H9 (cell line): ENCODE measurements around the gene PIAS3. TPM values are rescaled to one million over a fixed set of nuclear protein-coding genes. Genes with fewer than 3 reads are reported as not detected.

Experiments used
- DNase-seq: peaks from one replicate; pipeline ENCODE4 v3.0.0-alpha.2; 2017
- H2AFZ ChIP-seq: one replicate; pipeline ENCODE4 v1.6.1; 2013; ENCODE audit warnings: mild to moderate bottlenecking, low read length, control low read depth, moderate library complexity
- H2AK5ac ChIP-seq: 2 replicates; pipeline ENCODE4 v1.6.1; 2013; ENCODE audit warnings: low read length, control low read depth, mixed read lengths; ENCODE audit not compliant: insufficient read length
- H2BK120ac ChIP-seq: one replicate; pipeline ENCODE4 v1.6.1; 2013; ENCODE audit warnings: low read depth, mild to moderate bottlenecking, low read length, control low read depth, inconsistent platforms; ENCODE audit not compliant: poor library complexity, severe bottlenecking
- H2BK12ac ChIP-seq: 2 replicates; pipeline ENCODE4 v1.6.1; 2013; ENCODE audit warnings: low read length, control low read depth, mixed read lengths, low read depth; ENCODE audit not compliant: insufficient read length
- H2BK15ac ChIP-seq: 2 replicates; pipeline ENCODE4 v1.6.1; 2013; ENCODE audit warnings: low read depth, low read length, control low read depth
- H2BK20ac ChIP-seq: one replicate; pipeline ENCODE4 v1.6.1; 2013; ENCODE audit warnings: low read depth, mild to moderate bottlenecking, low read length, control low read depth, inconsistent platforms; ENCODE audit not compliant: poor library complexity, severe bottlenecking
- H2BK5ac ChIP-seq: 2 replicates; pipeline ENCODE4 v1.6.1; 2013; ENCODE audit warnings: low read length, control low read depth, mixed read lengths; ENCODE audit not compliant: insufficient read length
- H3K14ac ChIP-seq: 2 replicates; pipeline ENCODE4 v1.6.1; 2013; ENCODE audit warnings: low read length, control low read depth; ENCODE audit not compliant: insufficient read depth
- H3K18ac ChIP-seq: 2 replicates; pipeline ENCODE4 v1.6.1; 2013; ENCODE audit warnings: low read depth, mild to moderate bottlenecking, mixed read lengths, low read length, control low read depth; ENCODE audit not compliant: insufficient read length
- H3K23ac ChIP-seq: 2 replicates; pipeline ENCODE4 v1.6.1; 2013; ENCODE audit warnings: low read length, control low read depth, mixed read lengths, low read depth; ENCODE audit not compliant: insufficient read length
- H3K23me2 ChIP-seq: 2 replicates; pipeline ENCODE4 v1.6.1; 2013; ENCODE audit warnings: low read depth, mild to moderate bottlenecking, mixed read lengths, low read length, control low read depth; ENCODE audit not compliant: insufficient read length, poor library complexity, severe bottlenecking
- H3K27ac ChIP-seq: 2 replicates; pipeline ENCODE4 v1.5.1; 2013; ENCODE audit warnings: low read length, control low read depth, mixed read lengths, low read depth; ENCODE audit not compliant: insufficient read length
- H3K27me3 ChIP-seq: 2 replicates; pipeline ENCODE4 v1.6.1; 2013; ENCODE audit warnings: low read length, control low read depth, inconsistent platforms; ENCODE audit not compliant: insufficient read depth
- H3K4ac ChIP-seq: 2 replicates; pipeline ENCODE4 v1.6.1; 2013; ENCODE audit warnings: low read depth, mild to moderate bottlenecking, control low read depth, inconsistent platforms, low read length, moderate library complexity
- H3K4me1 ChIP-seq: 2 replicates; pipeline ENCODE4 v1.6.1; 2013; ENCODE audit warnings: low read length, control low read depth, inconsistent platforms; ENCODE audit not compliant: insufficient read depth
- H3K4me2 ChIP-seq: 2 replicates; pipeline ENCODE4 v1.6.1; 2013; ENCODE audit warnings: low read length, control low read depth, mixed read lengths; ENCODE audit not compliant: insufficient read length, insufficient read depth
- H3K56ac ChIP-seq: 2 replicates; pipeline ENCODE4 v1.6.1; 2013; ENCODE audit warnings: low read depth, mild to moderate bottlenecking, mixed read lengths, low read length, control low read depth; ENCODE audit not compliant: insufficient read length
- H3K79me1 ChIP-seq: 2 replicates; pipeline ENCODE4 v1.6.1; 2013; ENCODE audit warnings: low read depth, mild to moderate bottlenecking, moderate library complexity, low read length, control low read depth, inconsistent platforms; ENCODE audit not compliant: insufficient read depth, poor library complexity, severe bottlenecking
- H3K79me2 ChIP-seq: 2 replicates; pipeline ENCODE4 v1.6.1; 2013; ENCODE audit warnings: low read length, control low read depth, inconsistent platforms; ENCODE audit not compliant: insufficient read depth
- H3K9ac ChIP-seq: 2 replicates; pipeline ENCODE4 v1.6.1; 2013; ENCODE audit warnings: low read length, control low read depth, mixed read lengths; ENCODE audit not compliant: insufficient read length; ENCODE audit errors: extremely low read depth
- H3K9me3 ChIP-seq: one replicate; pipeline ENCODE4 v1.6.1; 2013; ENCODE audit warnings: low read depth, low read length, inconsistent platforms; ENCODE audit not compliant: control insufficient read depth
- H3T11ph ChIP-seq: one replicate; pipeline ENCODE4 v1.6.1; 2013; ENCODE audit warnings: mild to moderate bottlenecking, low read length, control low read depth, inconsistent platforms
- H4K20me1 ChIP-seq: one replicate; pipeline ENCODE4 v1.6.1; 2013; ENCODE audit not compliant: control insufficient read depth, insufficient read length, insufficient read depth
- H4K5ac ChIP-seq: 2 replicates; pipeline ENCODE4 v1.6.1; 2013; ENCODE audit warnings: low read depth, mild to moderate bottlenecking, mixed read lengths, low read length, control low read depth; ENCODE audit not compliant: insufficient read length
- H4K8ac ChIP-seq: replicated peaks from 2 replicates; pipeline ENCODE4 v1.6.1; 2013; ENCODE audit warnings: low read length, control low read depth, mixed read lengths, low read depth; ENCODE audit not compliant: insufficient read length
- H4K91ac ChIP-seq: 2 replicates; pipeline ENCODE4 v1.6.1; 2013; ENCODE audit warnings: low read depth, mild to moderate bottlenecking, moderate library complexity, mixed read lengths, low read length, control low read depth; ENCODE audit not compliant: insufficient read length
- H3K27ac Mint-ChIP-seq, 3 experiments: 2 replicates in 2 of 3; 3 replicates in 1 of 3; pipeline ENCODE4 v1.8.0; 2020 to 2021; ENCODE audit warnings: mixed read lengths in 3 of 3, mild to moderate bottlenecking in 1 of 3, moderate library complexity in 1 of 3
- H3K27me3 Mint-ChIP-seq: 2 replicates; pipeline ENCODE4 v1.8.0; 2021; ENCODE audit warnings: low read depth, mild to moderate bottlenecking, moderate library complexity, mixed read lengths
- H3K36me3 Mint-ChIP-seq, 3 experiments: 2 replicates in 2 of 3; 3 replicates in 1 of 3; pipeline ENCODE4 v1.8.0; 2020 to 2021; ENCODE audit warnings: low read depth in 3 of 3, mixed read lengths in 3 of 3; ENCODE audit not compliant: insufficient read depth in 1 of 3
- H3K4me1 Mint-ChIP-seq, 2 experiments: 2 replicates each; pipeline ENCODE4 v1.8.0; 2020; ENCODE audit warnings: mixed read lengths in 2 of 2
- H3K4me3 Mint-ChIP-seq, 2 experiments: 2 replicates in 1 of 2; 3 replicates in 1 of 2; pipeline ENCODE4 v1.8.0; 2020 to 2021; ENCODE audit warnings: mild to moderate bottlenecking in 2 of 2, mixed read lengths in 2 of 2, moderate library complexity in 1 of 2
- H3K9me3 Mint-ChIP-seq, 2 experiments: 2 replicates in 1 of 2; 3 replicates in 1 of 2; pipeline ENCODE4 v1.8.0; 2020; ENCODE audit warnings: mild to moderate bottlenecking in 2 of 2, mixed read lengths in 2 of 2, moderate library complexity in 1 of 2
- WGBS: extraction: QIAGEN DNeasy Blood & Tissue Kit; methylation state at CpG from one replicate; pipeline ENCODE4 v1.1.7; 2013; ENCODE audit warnings: missing lambda C conversion rate, low lambda C conversion rate, mixed read lengths; ENCODE audit not compliant: insufficient read length; ENCODE audit errors: extremely low coverage; 5-methylcytosine and 5-hydroxymethylcytosine counted together
- total RNA-seq: library from RNA; stranded (reverse); gene quantifications from 2 replicates; pipeline ENCODE4 v1.2.1, GENCODE V29; 2021
- TF ChIP-seq, protein P1 (sequence below): fragments of 200-600 bp; sonication (generic); conservative IDR thresholded peaks from 3 replicates; pipeline ENCODE4 v1.8.0; 2021; ENCODE audit warnings: antibody characterized with exemption, mild to moderate bottlenecking

Gene PIAS3
- total RNA-seq, 1 experiment from 2014 or later: 33.9 TPM

DNA sequence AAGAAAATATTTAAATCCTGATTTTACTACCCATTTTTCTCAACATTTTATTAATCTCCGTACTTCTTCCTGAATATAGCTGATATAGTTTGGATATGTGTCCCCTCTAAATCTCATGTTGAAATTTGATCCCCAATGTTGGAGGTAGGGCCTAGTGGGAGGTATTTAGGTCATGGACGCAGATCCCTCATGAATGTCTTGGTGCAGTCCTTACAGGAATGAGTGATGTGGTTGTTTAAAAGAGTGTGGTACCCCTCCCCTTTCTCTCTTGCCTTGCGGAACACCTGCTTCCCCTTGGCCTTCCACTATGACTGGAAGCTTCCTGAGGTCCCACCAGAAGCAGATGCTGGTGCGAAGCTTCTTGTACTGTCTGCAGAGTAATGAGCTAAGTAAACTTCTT lies 52.5 kb downstream of the PIAS3 start:
- Mint-ChIP-seq H3K27me3 (no peaks in the 10 kb centered on the region), H3K4me3 (no peak overlapping the region), H3K9me3 (no peaks in the 10 kb centered on the region), H3K27ac (peak overlapping the region in 2 of 3 experiments; percentile 48 to 88; a peak in 2 of 7 replicates), H3K4me1 (peaks cover 20 to 22% of the 10 kb centered on the region in 2 experiments), H3K36me3 (peaks cover 0 to 3% (median 1%) of the 10 kb centered on the region in 3 experiments; a peak in 3 of 7 replicates)
- DNase-seq: no peak
- no peak overlapping the region for H2BK12ac ChIP-seq
- H2BK5ac ChIP-seq: no peak overlapping the region
- no peaks in the 10 kb centered on the region for H3K9me3 ChIP-seq
- H3K23ac ChIP-seq: no peak overlapping the region
- no peak overlapping the region for H4K8ac ChIP-seq
- H3K56ac ChIP-seq: no peak overlapping the region
- no peaks in the 10 kb centered on the region for H3K4me1 ChIP-seq
- no peak overlapping the region for H3K27ac ChIP-seq
- no peak overlapping the region for H3K9ac ChIP-seq
- H4K5ac ChIP-seq: no peak overlapping the region
- H2AK5ac ChIP-seq: no peak overlapping the region
- no peak overlapping the region for H4K91ac ChIP-seq
- H3K18ac ChIP-seq: no peak overlapping the region
- no peak overlapping the region for H3K4me2 ChIP-seq
- no peak overlapping the region for H2AFZ ChIP-seq
- no peaks in the 10 kb centered on the region for H3K23me2 ChIP-seq
- H2BK20ac ChIP-seq: no peak overlapping the region
- H3K27me3 ChIP-seq: no peaks in the 10 kb centered on the region
- H3K79me2 ChIP-seq: no peaks in the 10 kb centered on the region; the same call in 1 of the 2 replicates
- H3K4ac ChIP-seq: no peak overlapping the region
- no peak overlapping the region for H2BK120ac ChIP-seq
- H3K14ac ChIP-seq: no peak overlapping the region
- no CpG with 5 or more reads among the region's 4 CpGs for WGBS
- TF ChIP-seq, protein P1, sequence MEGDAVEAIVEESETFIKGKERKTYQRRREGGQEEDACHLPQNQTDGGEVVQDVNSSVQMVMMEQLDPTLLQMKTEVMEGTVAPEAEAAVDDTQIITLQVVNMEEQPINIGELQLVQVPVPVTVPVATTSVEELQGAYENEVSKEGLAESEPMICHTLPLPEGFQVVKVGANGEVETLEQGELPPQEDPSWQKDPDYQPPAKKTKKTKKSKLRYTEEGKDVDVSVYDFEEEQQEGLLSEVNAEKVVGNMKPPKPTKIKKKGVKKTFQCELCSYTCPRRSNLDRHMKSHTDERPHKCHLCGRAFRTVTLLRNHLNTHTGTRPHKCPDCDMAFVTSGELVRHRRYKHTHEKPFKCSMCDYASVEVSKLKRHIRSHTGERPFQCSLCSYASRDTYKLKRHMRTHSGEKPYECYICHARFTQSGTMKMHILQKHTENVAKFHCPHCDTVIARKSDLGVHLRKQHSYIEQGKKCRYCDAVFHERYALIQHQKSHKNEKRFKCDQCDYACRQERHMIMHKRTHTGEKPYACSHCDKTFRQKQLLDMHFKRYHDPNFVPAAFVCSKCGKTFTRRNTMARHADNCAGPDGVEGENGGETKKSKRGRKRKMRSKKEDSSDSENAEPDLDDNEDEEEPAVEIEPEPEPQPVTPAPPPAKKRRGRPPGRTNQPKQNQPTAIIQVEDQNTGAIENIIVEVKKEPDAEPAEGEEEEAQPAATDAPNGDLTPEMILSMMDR: no peak
- H3T11ph ChIP-seq: no peak overlapping the region
- no peaks in the 10 kb centered on the region for H4K20me1 ChIP-seq
- H3K79me1 ChIP-seq: peaks cover 2% of the 10 kb centered on the region
- no peak overlapping the region for H2BK15ac ChIP-seq
